HG03045 (cell line): Measurements from ENCODE around the gene WNK4.
A peak's percentile ranks its signal among the peaks of the same experiment; 100 is the strongest.

Experiments
- ATAC-seq: cut with Tn5 transposase; IDR thresholded peaks from one replicate; pipeline ENCODE4 v1.9.1; 2021; ENCODE audit warnings: mild to moderate bottlenecking, moderate library complexity; ENCODE audit not compliant: unreplicated experiment

Gene WNK4

DNA sequence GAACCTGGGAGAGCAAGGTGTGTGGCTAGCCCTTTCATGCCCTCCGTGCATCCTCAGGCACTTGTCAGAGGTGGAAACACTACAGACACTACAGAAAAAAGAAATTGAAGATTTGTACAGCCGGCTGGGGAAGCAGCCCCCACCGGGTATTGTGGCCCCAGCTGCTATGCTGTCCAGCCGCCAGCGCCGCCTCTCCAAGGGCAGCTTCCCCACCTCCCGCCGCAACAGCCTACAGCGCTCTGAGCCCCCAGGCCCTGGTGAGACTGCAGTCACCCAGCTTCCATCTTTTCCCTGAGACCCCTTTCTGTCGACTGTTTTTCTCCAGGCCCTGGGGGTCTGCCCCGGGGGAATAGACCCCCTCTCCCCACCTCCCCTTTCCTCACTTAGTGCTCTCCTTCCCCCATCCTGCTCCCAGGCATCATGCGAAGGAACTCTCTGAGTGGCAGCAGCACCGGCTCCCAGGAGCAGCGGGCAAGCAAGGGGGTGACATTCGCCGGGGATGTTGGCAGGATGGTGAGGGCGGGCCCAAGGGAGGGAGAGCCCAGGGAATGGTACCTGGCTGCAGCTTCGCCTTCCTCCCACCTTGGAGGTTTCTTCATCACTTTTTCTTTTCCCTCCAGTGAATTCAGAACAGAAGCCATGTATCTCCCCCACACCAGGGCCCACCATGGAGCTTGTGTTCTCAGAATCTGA lies 15.8 kb downstream of the WNK4 start:
- no peak for ATAC-seq

DNA sequence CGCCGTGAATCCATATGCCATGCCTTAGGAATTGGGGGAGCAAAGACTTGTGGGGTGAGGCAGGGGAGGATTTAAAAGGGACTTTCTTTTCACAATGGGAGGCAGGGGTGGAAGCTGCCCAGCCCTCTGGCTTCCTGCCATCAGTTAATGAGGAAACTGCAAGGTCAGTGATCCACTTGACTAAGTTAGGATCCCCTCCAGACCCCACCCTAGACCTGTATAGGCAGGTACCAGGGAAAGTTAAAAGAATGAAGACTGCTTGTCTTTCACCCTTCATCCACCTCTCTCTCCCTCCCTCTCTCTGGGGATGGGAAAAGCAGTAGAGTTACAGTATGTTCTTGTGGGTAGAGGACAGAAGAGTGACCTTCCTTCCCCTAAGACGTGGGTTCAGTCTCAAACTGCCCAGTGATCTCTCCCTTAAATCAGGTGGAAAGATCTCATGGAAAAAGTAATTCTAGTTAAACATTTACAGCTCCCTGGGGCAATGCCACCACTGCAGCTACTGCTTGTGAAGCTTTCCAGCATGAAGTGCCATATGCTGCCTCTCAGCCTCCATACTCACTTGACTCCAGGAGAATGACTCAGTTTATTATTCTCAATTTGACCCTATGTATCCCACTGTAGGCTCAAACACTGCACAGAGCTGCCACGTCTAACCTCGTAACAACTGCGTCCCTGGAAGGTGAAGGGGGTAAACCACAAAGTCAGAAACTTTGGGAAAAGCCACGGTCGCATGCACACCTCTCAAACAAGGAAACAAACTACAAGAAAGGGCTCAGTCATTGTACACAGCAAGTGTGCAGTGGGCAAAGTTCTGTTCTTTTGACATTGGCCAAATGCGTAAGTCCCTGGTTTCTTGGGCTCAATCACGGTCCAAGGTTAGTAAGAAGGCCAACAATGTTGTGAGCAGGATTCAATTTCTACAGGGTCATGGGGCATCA lies 16.9 kb downstream of the WNK4 start:
- ATAC-seq: no peak

DNA sequence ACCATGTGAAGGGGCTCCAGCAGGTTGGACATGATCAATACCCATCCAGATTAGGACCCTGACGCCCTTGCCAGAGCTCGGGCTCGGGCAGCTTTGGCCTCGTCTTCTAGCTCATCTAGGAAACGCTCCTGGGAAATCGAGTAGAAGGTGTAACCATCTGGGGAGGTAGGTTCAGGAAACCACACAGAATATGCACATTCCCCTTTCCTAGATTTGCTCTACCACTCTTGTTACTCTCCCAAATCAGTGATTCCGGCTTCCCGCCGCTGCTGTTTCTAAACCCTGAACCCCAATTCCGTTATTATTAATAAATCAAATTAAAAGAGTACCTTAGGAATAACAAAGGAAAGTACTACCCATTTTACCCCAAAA lies 17.6 kb downstream of the WNK4 start:
- ATAC-seq: no peak

DNA sequence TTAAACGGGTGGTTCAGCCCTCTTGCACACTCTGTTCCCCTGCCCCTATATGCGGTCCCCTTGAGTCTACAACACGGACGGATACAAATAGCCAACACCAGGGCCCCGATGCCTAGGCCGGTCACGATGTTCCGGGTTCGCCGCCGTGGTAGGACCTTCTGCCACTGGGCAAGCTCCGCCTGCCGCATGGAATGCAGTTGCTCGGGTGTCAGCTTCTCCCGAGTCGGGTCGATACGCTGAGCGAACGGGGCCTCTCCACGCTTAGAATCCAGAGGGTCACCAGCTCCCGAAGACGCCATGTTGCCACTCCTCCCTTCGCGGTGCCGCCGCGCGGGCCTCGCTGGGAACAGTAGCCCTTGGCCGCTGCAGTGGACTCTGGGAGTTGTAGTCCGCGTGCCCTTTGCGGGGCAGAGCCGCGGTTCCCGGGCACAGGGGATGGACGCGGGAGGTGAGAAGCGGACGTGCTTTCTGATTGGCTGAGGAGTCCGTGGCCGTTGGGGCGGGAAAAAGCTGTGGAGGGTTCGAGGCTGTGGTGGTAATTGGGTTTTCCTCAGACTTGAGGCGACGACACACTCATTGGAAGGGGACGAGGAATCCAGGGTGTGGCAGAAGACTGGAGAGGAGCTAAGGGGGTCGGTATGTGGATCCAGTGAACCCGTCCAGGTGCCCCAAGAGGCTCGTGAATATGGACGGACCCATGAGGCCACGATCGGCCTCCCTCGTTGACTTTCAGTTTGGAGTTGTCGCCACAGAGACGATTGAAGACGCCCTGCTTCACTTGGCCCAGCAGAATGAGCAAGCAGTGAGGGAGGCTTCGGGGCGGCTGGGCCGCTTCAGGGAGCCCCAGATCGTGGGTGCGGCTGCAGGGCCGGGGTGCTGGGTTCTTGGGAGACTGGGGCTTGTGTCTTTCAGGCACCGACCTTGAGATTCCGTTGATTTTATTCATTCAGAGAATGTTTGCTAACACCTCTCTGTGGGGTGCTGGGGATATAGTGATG lies 18.3 kb downstream of the WNK4 start, which contains the start of the genes CNTD1 and COA3:
Gene CNTD1 (plus strand): TSS at position 479 of the 998 bp plus-strand sequence. CDS start 207 bp downstream, at position 686.
Gene COA3 (minus strand): TSS at position 322 of the 998 bp plus-strand sequence. CDS start 23 bp downstream, at position 299.
- peak; percentile 69 for ATAC-seq

DNA sequence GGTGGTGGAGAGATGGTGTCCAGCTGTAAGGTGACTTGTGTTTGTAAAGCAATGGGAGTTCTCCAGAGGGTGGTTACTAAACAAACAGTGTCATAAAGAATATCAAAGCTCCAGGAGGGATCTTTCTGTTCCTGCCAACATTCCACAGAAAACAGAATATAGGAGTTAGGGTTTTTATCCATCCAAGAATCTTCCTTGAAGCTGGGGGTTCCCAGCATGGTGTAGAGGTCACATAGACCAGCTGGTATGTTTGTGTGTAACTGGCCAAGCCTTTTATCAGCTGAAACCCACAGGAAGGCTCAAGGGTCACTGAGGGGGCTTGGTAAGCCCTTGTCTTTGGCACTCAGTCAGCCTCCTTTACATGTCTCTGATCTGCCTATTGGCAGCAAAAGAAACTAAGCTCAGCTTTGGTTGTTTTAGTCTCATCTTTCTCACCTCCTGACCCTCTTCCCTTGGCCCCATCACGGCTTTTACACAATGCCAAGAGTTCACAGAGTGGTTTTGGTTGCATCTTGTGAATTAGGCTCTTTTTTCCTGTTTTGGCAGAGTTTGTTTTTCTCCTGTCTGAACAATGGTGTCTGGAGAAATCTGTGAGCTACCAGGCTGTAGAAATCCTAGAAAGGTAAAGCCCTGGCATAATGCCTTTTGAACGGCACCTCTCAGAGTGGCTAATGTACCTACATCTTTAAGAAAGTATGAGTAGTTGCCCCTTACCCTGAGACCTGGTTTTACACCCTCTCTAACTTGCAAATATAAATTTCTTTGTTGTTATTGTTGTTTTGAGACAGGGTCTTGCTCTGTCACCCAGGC lies 22.9 kb downstream of the WNK4 start:
- ATAC-seq: no peak

DNA sequence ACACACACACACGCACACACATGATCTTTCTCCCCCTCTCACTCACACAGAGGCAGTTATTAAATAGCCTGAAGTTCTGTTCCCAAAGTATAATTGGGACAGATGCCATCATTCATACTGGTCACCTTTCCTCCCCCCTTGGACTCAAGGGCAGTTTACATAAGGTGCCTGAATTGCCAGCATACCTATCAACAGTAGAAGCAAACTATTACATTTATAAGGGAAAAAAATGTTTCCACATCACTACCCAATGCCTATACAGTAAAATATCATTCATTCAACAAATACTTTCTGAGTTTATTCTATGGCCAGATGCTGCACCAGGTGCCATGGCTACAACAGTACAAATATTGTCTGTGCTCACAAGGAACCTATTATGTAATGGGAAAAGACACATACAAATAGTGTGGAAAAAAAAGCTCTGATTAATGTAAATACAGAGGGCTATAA lies 24.5 kb downstream of the WNK4 start:
- ATAC-seq: no peak

DNA sequence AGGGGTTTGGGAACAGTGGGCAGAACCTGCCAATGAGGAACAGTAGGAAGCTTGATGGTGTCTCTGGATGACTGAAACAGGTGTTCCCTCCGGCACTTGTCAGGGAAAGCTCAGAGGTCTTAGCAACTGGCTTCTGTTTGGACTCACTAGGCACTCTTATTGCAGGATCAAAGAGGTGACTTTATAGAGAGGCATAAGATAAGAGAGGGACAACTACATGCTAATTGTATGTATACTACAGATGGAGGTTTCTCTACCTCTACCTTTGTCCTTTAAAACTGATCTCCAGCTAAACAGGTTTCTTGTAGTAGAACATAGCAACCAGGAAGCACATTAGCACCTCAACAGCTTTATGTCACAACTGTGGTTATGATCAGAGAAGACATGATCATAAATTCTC lies 25.8 kb downstream of the WNK4 start:
- ATAC-seq: no peak

DNA sequence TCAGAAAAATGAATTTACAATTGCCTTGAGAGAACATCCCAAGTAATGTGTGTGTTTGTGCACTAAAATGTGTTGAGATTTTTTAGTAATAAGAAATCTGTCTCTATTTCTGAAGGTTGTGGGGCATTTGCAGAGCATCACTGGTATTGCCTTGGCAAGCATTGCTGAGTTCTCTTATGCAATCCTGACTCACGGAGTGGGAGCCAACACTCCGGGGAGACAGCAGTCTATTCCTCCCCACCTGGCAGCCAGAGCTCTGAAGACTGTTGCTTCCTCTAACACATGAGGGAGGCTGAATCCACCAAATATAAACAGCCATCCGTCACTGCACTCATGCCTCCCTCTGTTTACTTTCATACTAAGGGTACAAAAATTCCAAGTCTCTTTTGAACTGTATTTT lies 28.8 kb downstream of the WNK4 start:
- ATAC-seq: no peak

DNA sequence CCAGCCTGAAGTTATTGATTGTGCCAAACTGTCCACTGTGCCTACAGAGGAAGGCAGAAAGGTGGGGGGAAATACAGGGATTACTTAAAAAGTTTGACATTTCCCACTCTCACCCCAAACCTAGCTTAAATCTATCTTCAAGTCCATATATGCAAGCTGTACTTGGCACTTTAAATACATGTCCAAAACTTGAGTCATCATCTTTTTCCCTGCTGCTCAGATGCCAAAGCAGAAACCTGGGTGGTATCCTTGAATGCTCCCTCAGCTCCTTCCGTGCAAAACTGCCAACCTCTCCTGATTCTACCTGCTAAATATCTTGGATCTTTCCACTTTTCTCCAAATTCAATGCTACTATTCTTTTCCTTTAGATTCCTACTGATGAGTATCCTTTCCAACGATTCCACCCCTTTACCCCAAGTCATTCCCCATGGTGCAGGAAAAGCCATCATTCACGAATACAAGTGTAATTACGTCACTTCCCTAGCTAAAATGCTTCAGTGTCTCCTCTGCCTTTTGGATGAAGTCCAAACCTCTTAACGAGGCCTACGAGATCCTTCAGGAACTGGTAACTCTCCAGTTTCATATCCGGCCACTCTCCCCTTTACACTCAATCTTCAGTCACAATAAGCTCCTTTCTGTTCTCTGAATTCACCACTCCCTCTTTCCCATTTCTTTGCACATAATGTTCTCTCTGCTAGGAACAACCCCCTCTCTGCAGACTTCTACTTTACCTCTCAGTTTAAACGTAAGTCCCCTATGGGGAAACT lies 34.4 kb downstream of the WNK4 start:
- ATAC-seq: no peak

DNA sequence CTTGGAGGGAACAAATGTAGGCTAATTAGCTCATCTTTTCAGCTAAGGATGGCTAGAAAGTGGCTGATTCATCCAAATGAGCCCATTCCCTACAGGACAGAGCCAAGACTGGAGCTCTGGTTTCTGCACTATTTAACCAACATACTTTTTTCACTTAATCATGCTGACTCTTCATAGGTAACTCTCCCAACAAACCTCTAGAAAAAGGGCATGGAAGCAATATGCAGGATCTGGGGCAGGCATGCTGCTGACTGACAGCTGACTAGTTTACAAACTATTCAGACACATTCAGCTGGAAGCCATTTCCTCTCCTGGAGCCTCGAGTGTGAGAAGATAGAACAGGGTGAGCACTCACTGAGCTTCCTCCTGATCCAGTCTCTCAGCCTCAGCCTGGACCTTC lies 37.5 kb downstream of the WNK4 start:
- ATAC-seq: no peak

DNA sequence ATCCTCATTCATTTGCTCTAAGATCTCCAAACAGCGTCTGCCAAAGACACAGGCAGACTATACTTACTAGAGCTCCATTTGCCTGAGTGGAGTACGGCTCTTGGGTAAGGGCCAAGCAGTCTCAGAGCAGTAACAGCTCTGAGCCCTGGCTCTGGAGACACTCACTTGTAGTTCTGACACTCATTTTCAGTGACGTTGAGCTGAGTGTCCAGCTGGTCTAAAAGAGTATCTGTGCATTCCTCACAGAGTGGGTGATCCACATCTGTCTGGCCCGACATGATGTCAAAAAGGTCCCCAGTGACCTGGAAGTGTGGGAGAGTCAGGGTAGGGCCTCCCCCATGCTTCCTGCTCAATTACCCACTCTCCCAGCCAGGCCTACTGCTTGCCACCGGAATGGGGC lies 38.0 kb downstream of the WNK4 start:
- no peak for ATAC-seq

DNA sequence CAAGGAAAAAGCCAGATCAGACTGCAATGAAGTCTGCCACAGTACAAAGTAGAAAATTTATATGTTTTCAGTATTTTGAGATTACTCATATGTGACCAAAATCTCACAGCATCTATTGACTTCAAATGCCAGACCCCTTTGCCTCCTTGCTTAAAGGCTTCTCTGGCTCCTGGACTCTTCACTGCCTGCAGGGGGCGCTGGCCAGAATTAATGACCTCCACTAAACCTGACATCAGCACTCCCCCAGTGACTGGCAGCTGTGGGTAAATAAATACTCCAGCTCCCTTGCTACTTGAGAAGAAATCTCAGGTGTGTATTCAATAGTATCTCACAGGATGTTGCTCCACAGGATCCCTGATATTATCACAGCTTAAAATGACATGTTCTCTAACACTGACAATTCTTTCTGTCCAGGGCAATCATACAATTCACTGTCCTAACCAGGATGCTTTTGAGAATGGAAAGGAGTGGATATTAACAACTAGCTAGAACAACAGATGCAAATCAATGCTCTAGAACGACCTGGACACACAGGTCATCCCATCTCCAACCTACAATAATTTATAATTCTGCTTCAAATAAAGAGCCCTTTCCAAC lies 39.6 kb downstream of the WNK4 start:
- ATAC-seq: no peak

DNA sequence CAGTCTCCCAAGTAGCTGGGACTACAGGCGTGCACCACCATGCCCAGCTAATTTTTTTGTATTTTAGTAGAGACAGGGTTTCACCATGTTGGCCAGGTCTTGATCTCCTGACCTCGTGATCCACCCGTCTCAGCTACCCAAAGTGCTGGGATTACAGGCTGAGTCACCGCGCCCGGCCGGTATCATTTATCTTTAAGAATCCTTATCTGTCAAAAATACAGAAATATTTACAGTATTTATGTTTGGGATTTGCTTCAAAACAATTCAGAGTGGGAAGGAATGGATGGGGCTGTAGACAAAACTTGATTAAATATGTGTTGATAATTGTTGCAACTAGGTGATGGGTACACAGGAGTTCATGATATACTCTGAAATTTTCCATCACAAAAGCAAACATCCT lies 40.8 kb downstream of the WNK4 start:
- no peak for ATAC-seq

DNA sequence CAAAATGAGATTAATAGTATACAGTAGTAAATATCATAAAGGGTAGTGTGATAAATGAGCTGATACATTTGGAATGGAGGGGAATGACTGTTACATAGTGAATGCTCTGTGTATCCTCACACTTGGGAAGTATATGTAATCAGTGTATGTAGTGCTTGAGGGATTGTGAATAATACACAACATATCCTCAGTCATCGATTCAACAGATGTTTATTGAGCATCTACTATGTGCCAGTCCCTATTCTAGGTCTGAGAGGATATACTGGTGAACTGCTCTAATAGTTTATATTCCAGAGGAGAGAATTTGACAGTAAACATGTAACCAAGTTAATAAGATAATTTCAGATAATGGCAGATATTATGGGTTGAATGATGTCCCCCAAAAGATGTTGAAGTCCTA lies 47.1 kb downstream of the WNK4 start:
- no peak for ATAC-seq

DNA sequence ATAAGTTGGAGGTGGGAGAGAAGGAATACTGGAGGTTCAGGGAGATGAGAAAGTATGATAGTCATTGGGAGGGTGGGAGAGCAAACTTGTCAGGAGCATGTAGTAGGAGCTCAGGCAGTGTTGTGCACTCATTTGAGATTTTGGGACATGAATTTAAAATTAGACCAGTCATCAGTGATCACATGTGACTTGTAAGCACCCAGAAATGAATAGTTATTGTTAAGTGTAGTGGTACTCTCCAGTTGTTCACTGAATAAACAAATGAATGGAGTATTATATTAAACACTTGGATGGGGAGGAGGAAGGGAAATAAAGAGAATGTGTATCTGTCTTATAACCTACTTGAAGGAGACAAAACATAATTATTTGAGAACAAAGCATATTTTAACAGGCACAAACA lies 50.6 kb downstream of the WNK4 start:
- no peak for ATAC-seq

DNA sequence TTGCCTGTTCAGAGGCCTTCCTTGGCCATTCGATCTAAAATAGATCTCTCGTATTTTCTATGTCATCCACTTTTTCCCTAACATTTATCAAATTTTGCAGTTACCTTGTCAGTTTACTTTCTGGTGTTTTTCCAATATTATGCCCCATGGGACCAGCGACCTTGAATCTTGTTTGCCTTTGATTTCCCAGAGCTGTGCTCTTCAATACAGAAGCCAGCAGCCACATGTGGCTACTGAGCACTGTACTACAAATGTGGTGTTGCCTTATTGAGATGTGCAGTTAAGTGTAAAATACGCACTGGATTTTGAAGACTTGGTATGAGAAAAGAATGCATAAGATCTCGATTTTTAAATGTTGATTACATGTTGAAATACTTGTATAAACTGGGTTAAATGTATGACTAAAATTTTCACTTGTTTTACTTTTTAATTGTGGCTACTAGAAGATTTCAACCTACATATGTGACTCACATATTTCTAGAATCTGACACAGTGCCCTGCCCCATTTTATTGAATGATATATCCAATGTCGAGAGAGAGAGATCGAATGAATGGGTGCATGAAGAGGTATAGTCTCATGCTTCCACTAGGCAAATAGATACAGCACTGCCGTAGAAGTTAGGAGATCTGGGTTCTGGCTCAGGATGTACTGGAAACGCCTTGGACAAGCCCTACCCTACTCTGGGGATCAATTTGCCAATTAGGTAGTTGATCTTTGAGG lies 52.0 kb downstream of the WNK4 start:
- no peak for ATAC-seq

DNA sequence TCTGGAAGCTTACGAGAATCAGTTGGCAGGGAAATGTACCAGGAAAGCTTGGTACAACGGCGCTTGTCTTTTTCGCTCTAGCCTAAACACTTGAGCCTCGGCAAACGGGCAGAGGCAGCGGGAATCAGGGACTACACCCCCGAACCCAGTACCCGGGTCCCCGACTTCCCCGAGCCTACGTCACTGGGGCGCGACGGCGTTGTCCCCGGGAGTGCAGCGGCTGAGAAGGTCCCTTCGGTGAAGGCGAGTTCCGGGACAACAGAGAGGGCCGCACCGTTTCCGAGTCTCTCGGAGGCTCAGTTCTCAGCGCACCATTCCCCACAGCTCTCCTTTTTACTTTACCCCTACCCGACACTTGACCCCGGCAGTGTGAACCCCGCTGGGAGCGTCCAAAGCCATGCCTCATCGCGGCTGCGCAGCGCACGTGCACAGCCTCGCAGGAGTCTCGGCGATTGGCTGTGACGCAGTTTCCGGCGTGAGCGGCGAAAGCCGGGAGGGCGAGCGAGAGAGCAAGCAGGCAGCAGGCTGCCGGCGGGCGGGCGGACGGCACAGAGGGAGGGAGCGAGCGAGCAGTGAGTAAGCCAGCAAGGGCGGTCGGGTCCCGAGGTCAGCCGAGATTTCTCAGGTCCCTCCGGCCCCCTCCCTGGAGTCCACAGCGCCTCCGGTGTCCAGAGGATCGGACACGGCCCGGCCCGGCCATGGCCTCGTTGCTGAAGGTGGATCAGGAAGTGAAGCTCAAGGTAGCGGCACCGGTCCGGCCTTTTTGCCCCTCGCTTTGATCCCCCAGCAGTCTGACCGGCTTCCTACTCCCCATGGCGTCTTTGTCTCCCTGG lies 52.7 kb downstream of the WNK4 start, which contains the start of gene PSME3:
Gene PSME3 (plus strand): TSS at position 464 of the 833 bp plus-strand sequence. CDS start 235 bp downstream, at position 699.
- ATAC-seq: peak; percentile 82
